ENCODE measurements around the gene PKD1L1.

- TF ChIP-seq ISL1 (CRISPR knock-in tag; IDR thresholded peaks at IDR 0.05) (no peak), BACH2 (CRISPR knock-in tag; IDR thresholded peaks at IDR 0.05; ENCODE audit: borderline replicate concordance) (no peak), ARNTL (CRISPR knock-in tag; IDR thresholded peaks at IDR 0.05; ENCODE audit: borderline replicate concordance, low read depth) (no peak), ZC3H10 (CRISPR knock-in tag; IDR thresholded peaks at IDR 0.05) (no peak), TCF4 (CRISPR knock-in tag; IDR thresholded peaks at IDR 0.05; ENCODE audit: borderline replicate concordance) (no peak), ZNF8 (CRISPR knock-in tag; IDR thresholded peaks at IDR 0.05) (no peak), TOX (CRISPR knock-in tag; IDR thresholded peaks at IDR 0.05; ENCODE audit: borderline replicate concordance) (no peak), RARB (CRISPR knock-in tag; IDR thresholded peaks at IDR 0.05) (no peak), CSRNP3 (CRISPR knock-in tag; IDR thresholded peaks at IDR 0.05) (no peak)
Measured at GRCh38 chr7:47905076-47905920, 43.0 kb downstream of the PKD1L1 start.
